Measurements from ENCODE around the gene ACVR1B. TPM values are rescaled to one million over a fixed set of nuclear protein-coding genes. Genes with fewer than 3 reads are reported as not detected.

ACVR1B gene
- total and polyA plus RNA-seq, 2 donors (not counting 3 experiments of a cell fraction or from before 2014, with no cell fraction given): 29.0 to 33.7 TPM

GRCh38 chr12:51994959-51995358, 43.5 kb downstream of the ACVR1B start:
- no peaks in the 10 kb centered on the region for H3K9me1 ChIP-seq (replicated peaks; ENCODE audit: control insufficient read depth, extremely low read depth, insufficient read depth, low read length)
- H4K20me1 ChIP-seq (replicated peaks; ENCODE audit: control insufficient read depth, extremely low read depth, insufficient read depth, low read length): no peaks in the 10 kb centered on the region
- peaks cover 25 to 39% of the 10 kb centered on the region in 2 experiments for H3K36me3 ChIP-seq (ENCODE audit: control insufficient read depth in 2 of 2, extremely low read depth in 1 of 2, insufficient read depth in 2 of 2, low read length in 2 of 2)
- BruUV-seq (replicated peaks): no TSS peak
- no peak overlapping the region for H3K4me2 ChIP-seq (ENCODE audit: insufficient read depth, low read length)
- H2AFZ ChIP-seq (ENCODE audit: low read depth, low read length): no peak overlapping the region
- FAIRE-seq: no peak
- H3K4me3 ChIP-seq (replicated peaks in 1 of 3; ENCODE audit: insufficient read depth in 1 of 3, low read depth in 1 of 3, low read length in 3 of 3): no peak overlapping the region
- H3K79me2 ChIP-seq (ENCODE audit: control insufficient read depth, insufficient read depth, low read length): peaks cover 4% of the 10 kb centered on the region
- intact Hi-C loops (cut with micrococcal nuclease) (no loop called here), dilution Hi-C loops (cut with MboI; ENCODE audit: extremely low pct_ligation_motif_present, low sequenced_read_pairs) (no loop called here)
- no peaks in the 10 kb centered on the region for H3K4me1 ChIP-seq (ENCODE audit: control insufficient read depth, extremely low read depth, insufficient read depth, low read length)
- TF ChIP-seq CTCF (IDR thresholded peaks at IDR 0.05; ENCODE audit: extremely low read depth in 1 of 2, insufficient read depth in 1 of 2, low read depth in 1 of 2, low read length in 2 of 2) (no peak), GATA2 (IDR thresholded peaks at IDR 0.05; ENCODE audit: insufficient read depth, insufficient read length, low read depth, low read length) (no peak), POLR2AphosphoS5 (IDR thresholded peaks at IDR 0.05; ENCODE audit: insufficient read depth, low read depth, low read length) (no peak), EZH2 (IDR thresholded peaks at IDR 0.05; ENCODE audit: borderline replicate concordance, low read depth, low read length, severe bottlenecking) (no peak), MAX (IDR thresholded peaks at IDR 0.05; ENCODE audit: insufficient read depth, insufficient read length) (no peak), JUN (IDR thresholded peaks at IDR 0.05; ENCODE audit: borderline replicate concordance, insufficient read depth, insufficient read length, low read depth) (no peak), POLR2A (IDR thresholded peaks at IDR 0.05; ENCODE audit: low read depth, low read length) (no peak), MYC (IDR thresholded peaks at IDR 0.05; ENCODE audit: low read depth, low read length) (no peak), FOS (IDR thresholded peaks at IDR 0.05; ENCODE audit: borderline replicate concordance, insufficient read depth, low read length) (no peak)
- no peaks in the 10 kb centered on the region for H3K27me3 ChIP-seq (ENCODE audit: control insufficient read depth in 2 of 2, insufficient read depth in 2 of 2, low read length in 2 of 2)
- no peak overlapping the region for H3K9ac ChIP-seq (replicated peaks; ENCODE audit: extremely low read depth, insufficient read depth, low read length)
- H3K27ac ChIP-seq (ENCODE audit: insufficient read depth, low read depth, low read length): no peak overlapping the region
- CTCF ChIA-PET: interaction anchor here (1.5 to 3.6 kb wide), 4 partner anchors 8 to 30 kb away, joined by 8 to 84 read pairs (median 21); no protein-coding TSS in a partner anchor
- H3K9me3 ChIP-seq (replicated peaks; ENCODE audit: control insufficient read depth, insufficient read depth, low read length): no peaks in the 10 kb centered on the region
- DNase-seq (ENCODE audit: low read depth, low spot score): no peak
- POLR2A ChIA-PET: interaction anchor here (0.6 to 1.3 kb wide), 2 partner anchors 8 to 1827 kb away, joined by 3 to 4 read pairs; no protein-coding TSS in a partner anchor
